GM12878 (cell line): Measurements from ENCODE around the gene PXDC1. TPM values are rescaled to one million over a fixed set of nuclear protein-coding genes. Genes with fewer than 3 reads are reported as not detected.

Experiments
- CTCF ChIP-seq, 3 experiments: IDR thresholded peaks in 2 of 3; conservative IDR thresholded peaks in 1 of 3; 2 replicates each; pipeline ENCODE4 v1.5.1; 2011; ENCODE audit warnings: low read depth in 3 of 3, low read length in 3 of 3, mild to moderate bottlenecking in 3 of 3, control low read depth in 2 of 3, moderate library complexity in 2 of 3, inconsistent platforms in 1 of 3, mixed read lengths in 1 of 3; ENCODE audit not compliant: control insufficient read depth in 2 of 3, insufficient read depth in 1 of 3; ENCODE audit errors: extremely low read depth in 1 of 3
- FOXK2 ChIP-seq: fragments of 450-650 bp; IDR thresholded peaks from 2 replicates; pipeline ENCODE4 v1.6.1; 2017; ENCODE audit warnings: mild to moderate bottlenecking, moderate library complexity
- HDAC2 ChIP-seq: fragments of 200-600 bp; sonication (generic); IDR thresholded peaks from 2 replicates; pipeline ENCODE4 v1.6.1; 2017
- MYB ChIP-seq: fragments of 150-350 bp; IDR thresholded peaks from 2 replicates; pipeline ENCODE4 v1.6.1; 2014; ENCODE audit warnings: mild to moderate bottlenecking, low read depth, low read length, borderline replicate concordance
- NRF1 ChIP-seq: conservative IDR thresholded peaks from 2 replicates; pipeline ENCODE4 v1.6.1; 2011; ENCODE audit warnings: mild to moderate bottlenecking, low read depth, low read length, improper control_type of control experiment
- RELA ChIP-seq: fragments of 450-650 bp; IDR thresholded peaks from 2 replicates; pipeline ENCODE4 v1.8.0; 2014; ENCODE audit warnings: borderline replicate concordance; ENCODE audit not compliant: partially characterized antibody
- SPI1 ChIP-seq: IDR thresholded peaks from 2 replicates; pipeline ENCODE4 v1.6.1; 2011; ENCODE audit warnings: low read depth, mild to moderate bottlenecking, low read length, moderate library complexity, borderline replicate concordance; ENCODE audit not compliant: insufficient read depth
- SREBF2 ChIP-seq: IDR thresholded peaks from 2 replicates; pipeline ENCODE4 v1.6.1; 2012; ENCODE audit warnings: mild to moderate bottlenecking, low read length
- SUPT20H ChIP-seq: IDR thresholded peaks from 2 replicates; pipeline ENCODE4 v1.6.1; 2011; ENCODE audit warnings: low read depth, mild to moderate bottlenecking, low read length, moderate library complexity, borderline replicate concordance; ENCODE audit not compliant: control insufficient read depth
- TCF12 ChIP-seq: IDR thresholded peaks from 2 replicates; pipeline ENCODE4 v1.6.1; 2011; ENCODE audit warnings: low read depth, mild to moderate bottlenecking, low read length
- YY1 ChIP-seq: IDR thresholded peaks from 2 replicates; pipeline ENCODE4 v1.6.1; 2011; ENCODE audit warnings: low read depth, mild to moderate bottlenecking, low read length
- ZBTB40 ChIP-seq: fragments of 450-650 bp; IDR thresholded peaks from 2 replicates; pipeline ENCODE4 v1.6.1; 2016; ENCODE audit warnings: mild to moderate bottlenecking, moderate library complexity, borderline replicate concordance
- ZNF622 ChIP-seq: fragments of 450-650 bp; IDR thresholded peaks from 2 replicates; pipeline ENCODE4 v1.6.1; 2017; ENCODE audit warnings: mild to moderate bottlenecking, inconsistent platforms
- polyA plus RNA-seq, 11 experiments: library from polyadenylated mRNA; depleted of rRNA in 4 of 11; unstranded in 6 of 11; stranded (reverse) in 5 of 11; fragments of >200 nt; fragmentation: Nextera tagmentation in 4 of 11; fragmentation: Illumina TruSeq in 1 of 11; extraction: Ambion mirVana in 4 of 11; extraction: Trizol in 1 of 11; gene quantifications; 1 replicate in 1 of 11; 2 replicates in 10 of 11; pipeline versions ENCODE4 v1.2.1 to v1.2.3, GENCODE V29; 2011 to 2016; ENCODE audit warnings: inconsistent platforms in 2 of 11, missing spikeins in 2 of 11, low read depth in 1 of 11
- total RNA-seq, 4 experiments: library from RNA; depleted of rRNA in 3 of 4; stranded (reverse); fragments of >200 nt in 3 of 4; fragmentation: Illumina TruSeq in 1 of 4; extraction: Trizol in 1 of 4; gene quantifications; 2 replicates each; pipeline versions ENCODE4 v1.2.1 to v1.2.3, GENCODE V29; 2013 to 2021
- TF ChIP-seq, protein P1 (sequence below): fragments of 450-650 bp; IDR thresholded peaks from 2 replicates; pipeline ENCODE4 v1.6.1; 2017; ENCODE audit warnings: low read depth, mild to moderate bottlenecking, moderate library complexity

The PXDC1 gene
- total and polyA plus RNA-seq, 10 of the 15 experiments (the other 5 are each of a cell fraction or from before 2014, with no cell fraction given), result 0.03 to 0.72 (median 0.32) TPM; not detected in 2

GRCh38 chr6:3781504-3781903 is 30.0 kb upstream of the PXDC1 start (continued):
- no peak for TF ChIP-seq CTCF (IDR thresholded peaks at IDR 0.05 in 2 of 3, conservative IDR thresholded peaks at IDR 0.05 in 1 of 3; ENCODE audit: control insufficient read depth in 2 of 3, extremely low read depth in 1 of 3, insufficient read depth in 1 of 3, low read depth in 3 of 3, low read length in 3 of 3)
- no peak for TF ChIP-seq ZNF622
- no peak for TF ChIP-seq ZBTB40
- no peak for TF ChIP-seq SUPT20H
- no peak for TF ChIP-seq SREBF2
- no peak for TF ChIP-seq YY1
- TF ChIP-seq, protein P1, sequence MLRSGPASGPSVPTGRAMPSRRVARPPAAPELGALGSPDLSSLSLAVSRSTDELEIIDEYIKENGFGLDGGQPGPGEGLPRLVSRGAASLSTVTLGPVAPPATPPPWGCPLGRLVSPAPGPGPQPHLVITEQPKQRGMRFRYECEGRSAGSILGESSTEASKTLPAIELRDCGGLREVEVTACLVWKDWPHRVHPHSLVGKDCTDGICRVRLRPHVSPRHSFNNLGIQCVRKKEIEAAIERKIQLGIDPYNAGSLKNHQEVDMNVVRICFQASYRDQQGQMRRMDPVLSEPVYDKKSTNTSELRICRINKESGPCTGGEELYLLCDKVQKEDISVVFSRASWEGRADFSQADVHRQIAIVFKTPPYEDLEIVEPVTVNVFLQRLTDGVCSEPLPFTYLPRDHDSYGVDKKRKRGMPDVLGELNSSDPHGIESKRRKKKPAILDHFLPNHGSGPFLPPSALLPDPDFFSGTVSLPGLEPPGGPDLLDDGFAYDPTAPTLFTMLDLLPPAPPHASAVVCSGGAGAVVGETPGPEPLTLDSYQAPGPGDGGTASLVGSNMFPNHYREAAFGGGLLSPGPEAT, result no peak
- TF ChIP-seq NRF1, result no peak
- no peak for TF ChIP-seq MYB
- TF ChIP-seq HDAC2, result no peak
- TF ChIP-seq SPI1, result no peak
- TF ChIP-seq TCF12, result no peak
- no peak for TF ChIP-seq FOXK2
- no peak for TF ChIP-seq RELA
